Parathyroid adenoma (tissue), 2 donors: ENCODE data around the gene MT1X.

Experiments
- H2AFZ ChIP-seq: fragments of 300-600 bp; sonication (generic); one replicate; pipeline ENCODE4 v1.7.0; 2017; ENCODE audit warnings: antibody characterized with exemption, mild to moderate bottlenecking
- H3K27ac ChIP-seq: fragments of 300-600 bp; sonication (generic); one replicate; pipeline ENCODE4 v1.7.0; 2017
- H3K27me3 ChIP-seq: fragments of 300-600 bp; sonication (generic); one replicate; pipeline ENCODE4 v1.7.0; 2017; ENCODE audit warnings: low read length; ENCODE audit not compliant: control insufficient read depth, insufficient read depth
- H3K36me3 ChIP-seq: fragments of 300-600 bp; sonication (generic); one replicate; pipeline ENCODE4 v1.7.0; 2017; ENCODE audit warnings: low read length; ENCODE audit not compliant: control insufficient read depth, insufficient read depth
- H3K4me1 ChIP-seq: fragments of 300-600 bp; sonication (generic); one replicate; pipeline ENCODE4 v1.7.0; 2017; ENCODE audit warnings: control low read depth
- H3K4me2 ChIP-seq: fragments of 300-600 bp; sonication (generic); one replicate; pipeline ENCODE4 v1.7.0; 2017; ENCODE audit warnings: low read length
- H3K4me3 ChIP-seq: fragments of 300-600 bp; sonication (generic); one replicate; pipeline ENCODE4 v1.7.0; 2017; ENCODE audit warnings: low read depth, low read length
- H3K79me2 ChIP-seq: fragments of 300-600 bp; sonication (generic); one replicate; pipeline ENCODE4 v1.7.0; 2017; ENCODE audit warnings: control low read depth
- H3K9ac ChIP-seq: fragments of 300-600 bp; sonication (generic); one replicate; pipeline ENCODE4 v1.7.0; 2017; ENCODE audit warnings: mild to moderate bottlenecking
- H3K9me3 ChIP-seq: fragments of 300-600 bp; sonication (generic); one replicate; pipeline ENCODE4 v1.7.0; 2017; ENCODE audit warnings: low read length; ENCODE audit not compliant: control insufficient read depth
- CTCF ChIP-seq: fragments of 300-600 bp; sonication (generic); IDR thresholded peaks from one replicate; pipeline ENCODE4 v1.7.0; 2017; ENCODE audit warnings: antibody characterized with exemption, mild to moderate bottlenecking
- donor health status: primary hyperparathyroidism.

MT1X gene

GRCh38 chr16:56684256-56684925 is 2.1 kb downstream of the MT1X start:
- Histone ChIP-seq H3K9ac (no peak overlapping the region), H3K4me3 (no peak overlapping the region), H3K4me2 (no peak overlapping the region)

GRCh38 chr16:56684926-56685590 is 2.8 kb downstream of the MT1X start:
- no peak overlapping the region for H3K4me3 ChIP-seq
- peak overlapping the region; percentile 51 for H2AFZ ChIP-seq
- H3K9ac ChIP-seq, result no peak overlapping the region
- H3K27me3 ChIP-seq, result no peaks in the 10 kb centered on the region
- TF ChIP-seq CTCF, result no peak
- no peaks in the 10 kb centered on the region for H3K79me2 ChIP-seq
- H3K9me3 ChIP-seq, result no peaks in the 10 kb centered on the region
- H3K4me2 ChIP-seq, result no peak overlapping the region
- H3K4me1 ChIP-seq, result peaks cover 19% of the 10 kb centered on the region
- H3K27ac ChIP-seq, result no peak overlapping the region
- H3K36me3 ChIP-seq, result no peaks in the 10 kb centered on the region

More at GRCh38 chr16:56684256-56684925, 2.1 kb downstream of the MT1X start:
- no peak overlapping the region for H3K27ac ChIP-seq
- peaks cover 19% of the 10 kb centered on the region for H3K4me1 ChIP-seq
- no peaks in the 10 kb centered on the region for H3K9me3 ChIP-seq
- H3K36me3 ChIP-seq, result no peaks in the 10 kb centered on the region
- H3K27me3 ChIP-seq, result no peaks in the 10 kb centered on the region
- H2AFZ ChIP-seq, result no peak overlapping the region
- no peaks in the 10 kb centered on the region for H3K79me2 ChIP-seq
- TF ChIP-seq CTCF, result no peak

- Histone ChIP-seq H3K27ac (no peak overlapping the region), H3K9me3 (no peaks in the 10 kb centered on the region), H3K79me2 (no peaks in the 10 kb centered on the region), H3K9ac (no peak overlapping the region), H3K4me1 (peaks cover 19% of the 10 kb centered on the region), H3K27me3 (no peaks in the 10 kb centered on the region), H3K4me2 (no peak overlapping the region), H3K4me3 (no peak overlapping the region), H2AFZ (no peak overlapping the region), H3K36me3 (no peaks in the 10 kb centered on the region)
- no peak for TF ChIP-seq CTCF
Observed at GRCh38 chr16:56686758-56687157, 4.5 kb downstream of the MT1X start.

- H3K27ac ChIP-seq, result no peak overlapping the region
- peaks cover 12% of the 10 kb centered on the region for H3K4me1 ChIP-seq
- H3K4me3 ChIP-seq, result no peak overlapping the region
- no peaks in the 10 kb centered on the region for H3K27me3 ChIP-seq
- no peaks in the 10 kb centered on the region for H3K36me3 ChIP-seq
- no peak overlapping the region for H3K4me2 ChIP-seq
- no peak overlapping the region for H2AFZ ChIP-seq
- no peaks in the 10 kb centered on the region for H3K9me3 ChIP-seq
- TF ChIP-seq CTCF, result no peak
- H3K79me2 ChIP-seq, result no peaks in the 10 kb centered on the region
- no peak overlapping the region for H3K9ac ChIP-seq
Observed at GRCh38 chr16:56688762-56689161, 6.5 kb downstream of the MT1X start.
